Heart right ventricle (tissue), 16 donors: ENCODE measurements around the gene VIPR2. TPM values are rescaled to one million over a fixed set of nuclear protein-coding genes. Genes with fewer than 3 reads are reported as not detected.
"Not testable (repeated sequence)": the region's sequence is repeated elsewhere in the genome, so short reads cannot be mapped to it uniquely, and the experiment has no call there.

ENCODE experiments used
- ATAC-seq, 8 donors: fragments of 200-7000 bp; cut with Tn5 transposase; one replicate each; pipeline ENCODE4 v1.9.1; 2020; ENCODE audit warnings: mild to moderate bottlenecking in 8 of 8, moderate library complexity in 8 of 8, moderate number of reproducible peaks in 1 of 8
- DNase-seq, 2 donors: peaks; one replicate each; pipeline ENCODE4 v3.0.0-alpha.2; 2020
- H3K27ac ChIP-seq, 10 donors: fragments of 200-600 bp; sonication (generic) in 2 of 10; one replicate each; pipeline versions ENCODE4 v1.5.0 to v1.8.0; 2020 to 2022; ENCODE audit warnings: mild to moderate bottlenecking in 3 of 10
- H3K27me3 ChIP-seq, 7 donors: fragments of 200-600 bp; one replicate each; pipeline ENCODE4 v1.8.0; 2021 to 2022; ENCODE audit warnings: mild to moderate bottlenecking in 2 of 7
- H3K36me3 ChIP-seq, 9 donors: fragments of 200-600 bp; sonication (generic) in 1 of 9; one replicate each; pipeline versions ENCODE4 v1.5.0 to v1.8.0; 2020 to 2022; ENCODE audit warnings: mild to moderate bottlenecking in 2 of 9
- H3K4me1 ChIP-seq, 9 donors: fragments of 200-600 bp; sonication (generic) in 1 of 9; one replicate each; pipeline versions ENCODE4 v1.5.0 to v1.8.0; 2020 to 2022; ENCODE audit warnings: mild to moderate bottlenecking in 4 of 9
- H3K4me3 ChIP-seq, 10 donors: fragments of 200-600 bp; sonication (generic) in 2 of 10; one replicate each; pipeline versions ENCODE4 v1.5.0 to v1.8.0; 2020 to 2022; ENCODE audit warnings: mild to moderate bottlenecking in 7 of 10, moderate library complexity in 2 of 10
- H3K9me3 ChIP-seq, 11 donors: fragments of 200-600 bp in 10 of 11; sonication (generic) in 2 of 11; one replicate each; pipeline versions ENCODE4 v1.5.0 to v1.8.0; 2013 to 2022; ENCODE audit warnings: mild to moderate bottlenecking in 2 of 11, control low read depth in 1 of 11, moderate library complexity in 1 of 11
- WGBS, 2 donors: extraction: QIAGEN DNeasy Blood & Tissue Kit; methylation state at CpG; one replicate each; pipeline ENCODE4 v1.1.7; 2013; ENCODE audit warnings: inconsistent platforms in 1 of 2; 5-methylcytosine and 5-hydroxymethylcytosine counted together
- intact Hi-C, 10 donors: fragments of 100-400 bp; cut with DNase I; formaldehyde crosslinking; loops; one replicate each; pipeline versions ENCODE4 v1.11.1 to v1.14.2; 2022
- polyA plus RNA-seq, 2 donors: library from polyadenylated mRNA; stranded (reverse); fragments of 200-250 nt; gene quantifications; one replicate each; pipeline ENCODE4 v1.2.3, GENCODE V29; 2013
- total RNA-seq, 10 donors: library from RNA; stranded (reverse); fragmentation: NEBNext Ultra II Directional in 3 of 10; extraction: Animal tissue kit (Norgen Biotek cat#: 25700) in 3 of 10; gene quantifications; one replicate each; pipeline versions ENCODE4 v1.2.1 to v1.2.4, GENCODE V29; 2021 to 2023
- TF ChIP-seq, protein P1 (sequence below), 9 donors: fragments of 200-600 bp; sonication (generic) in 2 of 9; IDR thresholded peaks; one replicate each; pipeline versions ENCODE4 v1.5.0 to v1.8.0; 2021 to 2022; ENCODE audit warnings: antibody characterized with exemption in 9 of 9, mild to moderate bottlenecking in 5 of 9, moderate library complexity in 1 of 9
- donor health status: Arrhythmogenic right ventricular cardiomyopathy.
- donor health status: ischemic (EF 13 %, LVEDD 7.1; RV severe dilation, severe dysfunction).
- donor health status: healthy with polysubstance abuse.
- donor health status: DM: no; HTN: yes; CAD: no.
- donor health status: DM: no; HTN: no; CAD: no.
- donor health status: ischemic (EF 25% LVEDD 6.9; RV normal size, moderate dysfunction).
- donor health status: ischemic (EF 25% LVEDD 5.7; RV mildly dilated, moderate dysfunction).
- donor health status: healthy.
- donor health status: DM: yes; HTN: yes; CAD: no.
- donor health status: Ischemic cardiomyopathy.
- donor health status: ischemic (EF 35%, LVEDD 5.7; RV mildly dilated, moderate dysfunction).
- donor health status: nonischemic (EF 11% LVEDD 7.7; RV severe dilation, severe dysfunction).
- donor health status: DM: yes; HTN: yes; CAD: no.
- donor health status: PGD.
- donor health status: ischemic (EF 29% LVEDD 5.4; RV normal size, mild dysfunction).
- donor health status: nonischemic (EF 23%, LVEDD 6.1; RV moderate dilation, normal function).

The VIPR2 gene
- total and polyA plus RNA-seq, 12 donors: 3.0 to 30.6 (median 19.1) TPM

DNA sequence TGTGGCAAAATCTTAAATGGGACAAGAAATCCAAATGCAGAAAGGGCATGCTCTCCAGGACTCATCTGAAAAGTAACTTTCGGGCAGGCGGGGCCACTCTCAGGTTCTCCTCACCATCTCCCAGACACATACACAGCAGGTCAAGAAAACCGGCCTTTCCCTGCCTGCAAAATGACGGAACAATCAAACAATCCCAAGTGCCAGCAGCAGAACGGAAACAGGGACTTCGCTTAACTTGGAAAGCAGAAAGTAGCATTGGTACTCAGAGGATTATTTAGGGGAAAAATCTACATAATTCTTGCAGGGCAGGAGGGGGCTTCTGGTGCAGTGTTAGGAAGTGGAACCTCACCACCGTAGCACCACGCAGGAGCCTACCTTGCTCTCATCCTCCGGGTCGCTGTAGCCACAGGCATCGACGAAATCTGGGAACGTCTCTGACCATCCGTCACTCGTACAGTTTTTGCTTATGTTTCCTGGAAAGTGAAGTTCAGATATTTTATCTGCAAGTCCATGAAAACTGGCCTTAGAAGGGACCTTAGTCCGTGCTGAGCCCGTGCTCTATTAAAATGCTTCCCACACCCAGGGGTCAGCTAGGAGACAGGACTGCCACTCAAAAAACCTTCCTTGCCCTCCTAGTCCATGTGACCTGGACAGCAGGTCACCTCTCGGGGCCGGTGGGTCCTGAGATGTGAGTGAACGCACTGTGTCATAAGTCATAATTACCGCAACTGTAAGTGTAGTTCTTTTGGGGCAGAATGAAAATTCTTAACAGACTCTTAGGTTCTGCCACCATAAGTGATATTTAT lies 41.1 kb downstream of the VIPR2 start:
- Histone ChIP-seq H3K4me1 (peaks cover 5 to 46% (median 17%) of the 10 kb centered on the region in 9 donors), H3K36me3 (peaks cover 0 to 12% (median 0%) of the 10 kb centered on the region in 9 donors), H3K9me3 (no peaks in the 10 kb centered on the region), H3K4me3 (no peak overlapping the region), H3K27ac (peak overlapping the region; percentile 54 to 87 (median 77)), H3K27me3 (no peaks in the 10 kb centered on the region)
- TF ChIP-seq, protein P1, sequence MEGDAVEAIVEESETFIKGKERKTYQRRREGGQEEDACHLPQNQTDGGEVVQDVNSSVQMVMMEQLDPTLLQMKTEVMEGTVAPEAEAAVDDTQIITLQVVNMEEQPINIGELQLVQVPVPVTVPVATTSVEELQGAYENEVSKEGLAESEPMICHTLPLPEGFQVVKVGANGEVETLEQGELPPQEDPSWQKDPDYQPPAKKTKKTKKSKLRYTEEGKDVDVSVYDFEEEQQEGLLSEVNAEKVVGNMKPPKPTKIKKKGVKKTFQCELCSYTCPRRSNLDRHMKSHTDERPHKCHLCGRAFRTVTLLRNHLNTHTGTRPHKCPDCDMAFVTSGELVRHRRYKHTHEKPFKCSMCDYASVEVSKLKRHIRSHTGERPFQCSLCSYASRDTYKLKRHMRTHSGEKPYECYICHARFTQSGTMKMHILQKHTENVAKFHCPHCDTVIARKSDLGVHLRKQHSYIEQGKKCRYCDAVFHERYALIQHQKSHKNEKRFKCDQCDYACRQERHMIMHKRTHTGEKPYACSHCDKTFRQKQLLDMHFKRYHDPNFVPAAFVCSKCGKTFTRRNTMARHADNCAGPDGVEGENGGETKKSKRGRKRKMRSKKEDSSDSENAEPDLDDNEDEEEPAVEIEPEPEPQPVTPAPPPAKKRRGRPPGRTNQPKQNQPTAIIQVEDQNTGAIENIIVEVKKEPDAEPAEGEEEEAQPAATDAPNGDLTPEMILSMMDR (IDR thresholded peaks at IDR 0.05): no peak
- 74 to 75% methylated on average over 21 of the region's 21 CpGs for WGBS, 2 donors
- intact Hi-C loops: no loop called here
- peak in 3 of 8 donors; percentile 0 to 4 (median 1) for ATAC-seq
- DNase-seq: no peak

DNA sequence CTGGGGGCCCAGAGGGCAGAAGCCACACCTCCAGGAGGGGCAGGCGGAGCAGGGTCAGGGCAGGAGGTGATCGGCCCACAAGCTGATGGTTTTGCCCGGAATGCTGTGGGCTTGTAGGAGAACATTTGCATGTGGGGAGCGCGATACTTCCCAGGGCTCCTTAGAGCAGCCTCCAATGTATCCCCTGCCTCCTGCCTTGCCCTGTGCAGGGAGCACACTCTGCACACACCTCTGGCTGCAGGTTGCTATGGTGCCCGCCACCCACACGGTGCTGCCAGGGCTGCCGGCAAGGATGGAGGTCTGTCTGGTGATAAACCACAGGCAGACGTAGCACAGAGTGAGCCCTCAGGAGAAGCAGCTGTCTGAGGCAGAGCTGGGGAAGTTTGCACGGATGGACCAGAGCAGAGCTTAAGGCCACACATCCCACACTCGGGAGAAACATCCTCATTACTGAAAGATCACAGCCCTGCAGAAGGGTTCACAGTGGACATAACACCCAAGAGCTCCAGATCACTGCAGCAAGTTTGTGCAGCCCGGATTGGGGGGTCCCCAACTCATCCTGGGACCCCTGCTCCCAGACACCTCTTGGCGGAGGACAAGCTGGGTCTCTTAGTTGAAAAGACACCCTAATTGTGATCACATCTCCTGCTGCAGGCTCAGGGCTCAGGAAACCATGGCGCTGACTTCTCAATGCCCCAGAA lies 41.8 kb downstream of the VIPR2 start:
- WGBS, 2 donors: 78 to 87% methylated on average over 14 of the region's 14 CpGs
- peak overlapping the region in 6 of 10 donors; percentile 34 to 87 (median 80) for H3K27ac ChIP-seq
- ATAC-seq: no peak

DNA sequence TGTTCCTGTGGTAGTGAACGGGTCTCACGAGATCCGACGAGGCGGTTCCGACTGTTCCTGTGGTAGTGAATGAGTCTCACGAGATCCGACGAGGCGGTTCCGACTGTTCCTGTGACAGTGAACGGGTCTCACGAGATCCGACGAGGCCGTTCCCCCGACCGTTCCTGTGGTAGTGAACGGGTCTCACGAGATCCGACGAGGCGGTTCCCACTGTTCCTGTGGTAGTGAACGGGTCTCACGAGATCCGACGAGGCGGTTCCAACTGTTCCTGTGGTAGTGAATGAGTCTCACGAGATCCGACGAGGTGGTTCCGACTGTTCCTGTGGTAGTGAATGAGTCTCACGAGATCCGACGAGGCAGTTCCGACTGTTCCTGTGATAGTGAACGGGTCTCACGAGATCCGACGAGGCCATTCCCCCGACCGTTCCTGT lies 43.0 kb downstream of the VIPR2 start:
- H3K27ac ChIP-seq, H3K9me3 ChIP-seq, H3K4me3 ChIP-seq, intact Hi-C loops, ATAC-seq, H3K27me3 ChIP-seq, DNase-seq: not testable (repeated sequence)
- WGBS, 2 donors: 95% methylated on average over 42 of the region's 42 CpGs
- peaks cover 16 to 57% (median 28%) of the 10 kb centered on the region in 9 donors for H3K4me1 ChIP-seq
- peaks cover 0 to 12% (median 0%) of the 10 kb centered on the region in 9 donors for H3K36me3 ChIP-seq

More for the DNA sequence above, 41.8 kb downstream of the VIPR2 start:
- TF ChIP-seq, protein P1 (IDR thresholded peaks at IDR 0.05): no peak
- Histone ChIP-seq H3K9me3 (no peaks in the 10 kb centered on the region), H3K4me1 (peaks cover 10 to 48% (median 23%) of the 10 kb centered on the region in 9 donors), H3K27me3 (no peaks in the 10 kb centered on the region), H3K4me3 (no peak overlapping the region), H3K36me3 (peaks cover 0 to 12% (median 0%) of the 10 kb centered on the region in 9 donors)
- intact Hi-C loops: no loop called here
- DNase-seq: no peak

DNA sequence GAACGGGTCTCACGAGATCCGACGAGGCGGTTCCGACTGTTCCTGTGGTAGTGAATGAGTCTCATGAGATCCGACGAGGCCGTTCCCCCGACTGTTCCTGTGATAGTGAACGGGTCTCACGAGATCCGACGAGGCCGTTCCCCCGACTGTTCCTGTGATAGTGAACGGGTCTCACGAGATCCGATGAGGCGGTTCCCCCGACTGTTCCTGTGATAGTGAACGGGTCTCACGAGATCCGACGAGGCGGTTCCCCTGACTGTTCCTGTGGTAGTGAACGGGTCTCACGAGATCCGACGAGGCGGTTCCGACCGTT lies 43.6 kb downstream of the VIPR2 start:
- peaks cover 0 to 12% (median 0%) of the 10 kb centered on the region in 9 donors for H3K36me3 ChIP-seq
- H3K27ac ChIP-seq, DNase-seq, H3K4me3 ChIP-seq, H3K27me3 ChIP-seq, H3K9me3 ChIP-seq, intact Hi-C loops, ATAC-seq: not testable (repeated sequence)
- peaks cover 16 to 59% (median 28%) of the 10 kb centered on the region in 9 donors for H3K4me1 ChIP-seq
- WGBS, 2 donors: 95 to 97% methylated on average over 31 to 33 of the region's 33 CpGs

DNA sequence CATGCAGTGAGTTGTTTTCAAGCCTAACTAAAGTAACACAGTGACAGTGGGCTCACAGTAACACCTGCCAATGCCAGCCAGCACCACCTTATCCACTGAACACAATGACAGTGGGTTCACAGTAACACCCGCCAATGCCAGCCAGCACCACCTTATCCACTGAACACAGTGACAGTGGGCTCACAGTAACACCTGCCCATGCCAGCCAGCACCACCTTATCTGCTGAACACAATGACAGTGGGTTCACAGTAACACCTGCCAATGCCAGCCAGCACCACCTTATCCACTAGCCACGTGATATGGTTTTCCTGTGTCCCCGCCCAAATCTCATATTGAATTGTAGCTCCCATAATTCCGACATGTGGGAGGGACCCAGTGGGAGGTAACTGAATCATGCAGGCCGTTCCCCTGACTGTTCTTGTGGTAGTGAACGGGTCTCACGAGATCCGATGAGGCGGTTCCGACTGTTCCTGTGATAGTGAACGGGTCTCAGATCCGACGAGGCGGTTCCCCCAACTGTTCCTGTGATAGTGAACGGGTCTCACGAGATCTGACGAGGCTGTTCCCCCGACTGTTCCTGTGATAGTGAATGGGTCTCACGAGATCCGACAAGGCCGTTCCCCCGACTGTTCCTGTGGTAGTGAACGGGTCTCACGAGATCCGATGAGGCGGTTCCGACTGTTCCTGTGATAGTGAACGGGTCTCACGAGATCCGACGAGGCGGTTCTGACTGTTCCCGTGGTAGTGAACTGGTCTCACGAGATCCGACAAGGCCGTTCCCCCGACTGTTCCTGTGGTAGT lies 44.2 kb downstream of the VIPR2 start:
- DNase-seq, H3K27me3 ChIP-seq, ATAC-seq, intact Hi-C loops, H3K9me3 ChIP-seq, H3K4me3 ChIP-seq: not testable (repeated sequence)
- Histone ChIP-seq H3K4me1 (peaks cover 16 to 59% (median 28%) of the 10 kb centered on the region in 9 donors), H3K27ac (peak overlapping the region in 8 of 10 donors; percentile 86 to 99 (median 93)), H3K36me3 (peaks cover 0 to 12% (median 0%) of the 10 kb centered on the region in 9 donors)
- WGBS, 2 donors: 97% methylated on average over 37 of the region's 37 CpGs
